AG09319 (cell line): ENCODE results near the gene PCMT1.
A peak's percentile ranks its signal among the peaks of the same experiment; 100 is the strongest.

Experiments
- DNase-seq: peaks from one replicate; pipeline ENCODE4 v3.0.0-alpha.2; 2010; ENCODE audit warnings: low read depth; ENCODE audit errors: extremely low read depth
- TF ChIP-seq, protein P1 (sequence below): IDR thresholded peaks from 2 replicates; pipeline ENCODE4 v1.5.1; 2011; ENCODE audit warnings: low read depth, mild to moderate bottlenecking, inconsistent platforms, low read length, moderate library complexity

PCMT1 gene

DNA sequence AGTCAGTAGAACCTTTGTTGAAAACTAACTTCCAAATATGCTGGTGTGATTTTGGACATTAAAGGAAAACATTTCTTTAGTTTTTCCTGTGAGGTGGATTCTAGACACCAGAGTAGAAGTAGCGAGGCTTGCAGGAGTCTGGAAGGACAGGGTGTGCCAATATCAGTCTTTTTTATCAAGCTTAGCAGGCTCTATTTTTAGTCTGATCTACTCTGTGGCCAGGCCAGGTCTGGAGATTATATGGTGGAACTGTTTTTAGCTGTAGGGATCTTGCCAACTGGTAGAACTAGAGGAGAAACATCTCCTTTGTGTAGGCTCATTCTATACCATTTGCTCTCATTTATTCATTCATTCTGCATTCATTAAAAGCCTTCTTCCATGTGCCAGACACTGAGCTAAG, 72.0 kb downstream of the PCMT1 start:
- TF ChIP-seq, protein P1, sequence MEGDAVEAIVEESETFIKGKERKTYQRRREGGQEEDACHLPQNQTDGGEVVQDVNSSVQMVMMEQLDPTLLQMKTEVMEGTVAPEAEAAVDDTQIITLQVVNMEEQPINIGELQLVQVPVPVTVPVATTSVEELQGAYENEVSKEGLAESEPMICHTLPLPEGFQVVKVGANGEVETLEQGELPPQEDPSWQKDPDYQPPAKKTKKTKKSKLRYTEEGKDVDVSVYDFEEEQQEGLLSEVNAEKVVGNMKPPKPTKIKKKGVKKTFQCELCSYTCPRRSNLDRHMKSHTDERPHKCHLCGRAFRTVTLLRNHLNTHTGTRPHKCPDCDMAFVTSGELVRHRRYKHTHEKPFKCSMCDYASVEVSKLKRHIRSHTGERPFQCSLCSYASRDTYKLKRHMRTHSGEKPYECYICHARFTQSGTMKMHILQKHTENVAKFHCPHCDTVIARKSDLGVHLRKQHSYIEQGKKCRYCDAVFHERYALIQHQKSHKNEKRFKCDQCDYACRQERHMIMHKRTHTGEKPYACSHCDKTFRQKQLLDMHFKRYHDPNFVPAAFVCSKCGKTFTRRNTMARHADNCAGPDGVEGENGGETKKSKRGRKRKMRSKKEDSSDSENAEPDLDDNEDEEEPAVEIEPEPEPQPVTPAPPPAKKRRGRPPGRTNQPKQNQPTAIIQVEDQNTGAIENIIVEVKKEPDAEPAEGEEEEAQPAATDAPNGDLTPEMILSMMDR = no peak
- DNase-seq = no peak

DNA sequence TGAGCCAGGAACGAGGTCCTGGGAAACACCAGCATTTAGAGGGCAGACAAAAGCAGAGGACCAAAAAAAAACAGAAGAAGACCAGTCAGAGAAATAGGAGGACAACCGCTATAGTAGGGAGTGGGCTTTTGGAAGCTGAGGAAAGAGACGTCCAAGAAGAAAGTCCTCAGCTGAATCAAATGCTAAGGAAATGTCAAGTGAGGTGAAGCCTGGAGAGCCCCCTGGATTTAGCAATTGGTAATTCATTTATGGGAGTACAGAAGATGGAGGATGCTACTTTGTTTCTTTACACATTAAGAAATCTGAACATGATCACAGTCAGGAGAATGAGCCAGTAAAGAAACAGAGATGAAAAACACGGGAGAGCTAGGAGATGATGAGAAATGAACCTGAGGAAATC, 73.5 kb downstream of the PCMT1 start:
- TF ChIP-seq, protein P1 = no peak
- no peak for DNase-seq

DNA sequence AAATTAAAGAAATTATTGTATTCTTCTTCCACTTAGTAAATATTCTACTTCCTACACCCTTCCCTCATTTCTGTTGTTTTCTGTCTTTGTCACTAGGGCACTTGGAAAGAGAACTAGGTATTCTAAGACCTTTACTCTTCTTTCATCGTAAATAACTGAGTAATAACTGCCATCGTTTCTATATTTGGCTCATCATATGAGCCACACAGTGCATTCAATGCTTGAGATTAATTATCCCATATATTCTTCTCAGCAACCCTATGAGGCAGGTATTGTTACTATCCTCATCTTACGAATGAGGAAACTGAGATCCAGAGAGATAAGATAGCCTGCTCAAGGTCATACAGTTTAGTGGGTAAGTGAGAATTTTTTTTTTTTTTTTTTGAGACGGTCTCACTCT, 75.8 kb downstream of the PCMT1 start:
- no peak for DNase-seq
- TF ChIP-seq, protein P1 = no peak

DNA sequence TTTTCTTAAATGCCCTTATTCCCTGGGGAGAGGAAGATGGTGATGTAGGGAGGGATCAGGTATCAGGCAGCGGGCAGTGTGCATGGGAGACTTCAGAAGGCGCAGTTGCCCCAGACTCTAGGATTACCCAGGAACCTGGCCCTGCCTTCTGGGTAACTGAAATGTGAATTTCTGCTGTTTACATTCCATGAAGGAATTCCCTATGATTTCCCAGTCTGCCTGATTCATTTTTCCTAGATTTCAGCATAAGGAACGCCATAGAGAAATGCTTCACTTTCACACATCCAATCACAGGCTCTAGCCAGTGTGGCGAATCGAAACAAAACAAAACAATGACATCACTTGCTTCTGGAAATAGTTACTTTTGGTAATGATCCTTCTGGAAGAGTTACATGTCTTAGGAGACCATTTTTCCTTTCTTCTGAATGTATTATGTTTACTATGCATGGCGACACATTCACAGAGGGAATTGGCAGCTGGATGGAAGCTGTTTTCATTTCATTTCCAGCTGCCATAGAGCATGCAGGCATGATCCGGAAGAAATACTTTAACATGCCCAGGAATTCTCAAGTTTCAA, 81.3 kb downstream of the PCMT1 start:
- TF ChIP-seq, protein P1 = no peak
- DNase-seq = peak; percentile 62

DNA sequence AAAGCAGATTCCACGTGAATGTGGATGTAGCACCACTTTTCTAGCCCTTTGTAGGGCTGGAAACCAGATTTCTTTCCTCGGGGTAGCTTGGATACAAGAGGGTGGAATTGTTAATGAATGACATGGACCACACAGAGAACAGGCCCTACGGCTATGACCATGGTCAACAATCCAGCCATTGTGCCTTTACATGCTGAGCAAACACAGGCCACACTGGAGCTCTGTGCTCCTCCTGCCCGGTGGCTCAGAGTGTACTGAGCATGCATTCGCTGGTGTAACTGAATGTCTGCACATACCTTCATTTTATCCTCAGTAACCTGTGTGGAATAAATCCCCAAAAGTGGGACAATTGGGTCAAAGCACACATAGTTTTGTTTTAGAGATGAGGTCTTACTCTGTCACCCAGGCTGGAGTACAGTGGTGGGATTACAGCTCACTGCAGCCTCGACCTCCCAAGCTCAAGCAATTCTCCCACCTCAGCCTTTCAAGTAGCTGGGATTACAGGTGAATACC, 81.8 kb downstream of the PCMT1 start:
- TF ChIP-seq, protein P1 = no peak
- no peak for DNase-seq

DNA sequence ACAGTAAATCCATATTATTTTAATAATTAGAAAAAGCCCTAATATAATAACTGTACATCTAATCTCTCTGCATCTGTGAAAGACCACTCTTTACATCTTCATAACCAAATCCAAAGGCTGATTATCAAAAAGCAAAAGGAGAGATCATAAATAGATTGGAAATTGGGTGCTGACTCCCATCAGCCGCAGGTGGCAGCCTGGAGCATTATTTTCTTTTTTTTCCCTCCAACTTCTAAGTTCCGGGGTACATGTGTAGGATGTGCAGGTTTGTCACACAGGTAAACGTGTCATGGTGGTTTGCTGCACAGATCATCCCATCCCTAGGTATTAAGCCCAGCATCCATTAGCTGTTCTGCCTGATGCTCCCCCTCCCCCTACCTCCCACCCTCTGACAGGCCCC, 84.1 kb downstream of the PCMT1 start:
- no peak for DNase-seq

More for the DNA sequence above, 84.1 kb downstream of the PCMT1 start:
- TF ChIP-seq, protein P1 = no peak
